Calu3 (cell line): ENCODE measurements around the gene BEX3. TPM values are rescaled to one million over a fixed set of nuclear protein-coding genes. Genes with fewer than 3 reads are reported as not detected.

Experiments
- BruUV-seq: library from RNA; stranded (reverse); fragments of 400-500 nt; replicated peaks from 2 replicates; lab custom pipeline; 2021; lab: Mats Ljungman, UMichigan
- CTCF ChIA-PET: fragments of 300-600 bp; sonication (Branson Sonifier 250); formaldehyde crosslinking; loops from one replicate; lab custom pipeline; 2022; ENCODE audit warnings: antibody characterized with exemption; lab: Charles Lee
- DNase-seq: peaks from one replicate; pipeline ENCODE4 v3.0.0; 2022
- H3K27ac Mint-ChIP-seq: one replicate; pipeline ENCODE4 v1.8.0; 2022; ENCODE audit warnings: mixed read lengths; ENCODE audit not compliant: unreplicated experiment
- H3K27me3 Mint-ChIP-seq: one replicate; pipeline ENCODE4 v1.8.0; 2022; ENCODE audit warnings: mixed read lengths; ENCODE audit not compliant: unreplicated experiment
- H3K36me3 Mint-ChIP-seq: one replicate; pipeline ENCODE4 v1.8.0; 2022; ENCODE audit warnings: mild to moderate bottlenecking, moderate library complexity, mixed read lengths; ENCODE audit not compliant: insufficient read depth, unreplicated experiment
- H3K4me1 Mint-ChIP-seq: one replicate; pipeline ENCODE4 v1.8.0; 2022; ENCODE audit warnings: mild to moderate bottlenecking, low read depth, mixed read lengths; ENCODE audit not compliant: unreplicated experiment
- H3K4me3 Mint-ChIP-seq: one replicate; pipeline ENCODE4 v1.8.0; 2022; ENCODE audit warnings: mild to moderate bottlenecking, low read depth, moderate library complexity, mixed read lengths; ENCODE audit not compliant: unreplicated experiment
- H3K9me3 Mint-ChIP-seq: one replicate; pipeline ENCODE4 v1.8.0; 2022; ENCODE audit warnings: low read depth, mixed read lengths; ENCODE audit not compliant: unreplicated experiment
- CTCF ChIP-seq: fragments of 200-600 bp; IDR thresholded peaks from one replicate; pipeline ENCODE4 v1.8.0; 2022; ENCODE audit warnings: antibody characterized with exemption; ENCODE audit not compliant: unreplicated experiment
- intact Hi-C: fragments of 100-400 bp; cut with micrococcal nuclease; formaldehyde crosslinking; loops from one replicate; pipeline ENCODE4 v1.10.0; 2022; ENCODE audit not compliant: unreplicated experiment
- total RNA-seq: library from RNA; stranded (reverse); gene quantifications from 2 replicates; pipeline ENCODE4 v1.2.3, GENCODE V29; 2022

Gene BEX3
- total RNA-seq, 1 experiment from 2014 or later, result 117 TPM

- no TSS peak for BruUV-seq
- H3K27ac Mint-ChIP-seq, result no peak overlapping the region
- H3K9me3 Mint-ChIP-seq, result no peaks in the 10 kb centered on the region
- intact Hi-C loops, result no loop called here
- H3K4me3 Mint-ChIP-seq, result no peak overlapping the region
- DNase-seq, result peak; percentile 16
- H3K36me3 Mint-ChIP-seq, result no peaks in the 10 kb centered on the region
- H3K27me3 Mint-ChIP-seq, result no peaks in the 10 kb centered on the region
- TF ChIP-seq CTCF, result no peak
- H3K4me1 Mint-ChIP-seq, result peaks cover 6% of the 10 kb centered on the region
- CTCF ChIA-PET, result no interaction called here
These were observed 22.1 kb downstream of the BEX3 start for GRCh38 chrX:103398421-103398864.

DNA sequence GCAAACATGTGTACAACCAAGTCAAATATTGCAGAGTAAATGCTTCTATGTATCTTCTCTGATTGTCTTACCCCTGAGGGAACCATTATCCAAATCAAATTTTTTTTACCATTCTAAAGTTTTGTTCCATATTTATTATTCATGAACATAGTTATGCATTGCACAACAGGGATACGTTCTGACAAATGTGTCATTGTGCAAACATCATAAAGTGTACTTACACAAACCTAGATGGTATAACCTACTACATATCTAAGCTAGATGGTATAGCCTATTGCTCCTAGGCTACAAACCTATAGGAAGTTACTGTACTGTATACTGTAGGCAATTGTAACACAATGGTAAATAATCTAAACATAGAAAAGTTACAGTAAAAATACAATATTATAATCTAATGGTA is 23.4 kb downstream of the BEX3 start:
- Mint-ChIP-seq H3K36me3 (peaks cover 6% of the 10 kb centered on the region), H3K27me3 (no peaks in the 10 kb centered on the region), H3K4me1 (peaks cover 12% of the 10 kb centered on the region), H3K4me3 (no peak overlapping the region), H3K9me3 (no peaks in the 10 kb centered on the region), H3K27ac (no peak overlapping the region)
- DNase-seq, result no peak
- CTCF ChIA-PET, result no interaction called here
- no TSS peak for BruUV-seq
- intact Hi-C loops, result no loop called here
- no peak for TF ChIP-seq CTCF

GRCh38 chrX:103400931-103401330 is 24.6 kb downstream of the BEX3 start:
- Mint-ChIP-seq H3K27me3 (no peaks in the 10 kb centered on the region), H3K4me3 (no peak overlapping the region), H3K36me3 (peaks cover 9% of the 10 kb centered on the region), H3K9me3 (no peaks in the 10 kb centered on the region), H3K4me1 (peaks cover 23% of the 10 kb centered on the region), H3K27ac (no peak overlapping the region)
- BruUV-seq, result no TSS peak
- intact Hi-C loops, result no loop called here
- TF ChIP-seq CTCF, result no peak
- CTCF ChIA-PET, result no interaction called here
- no peak for DNase-seq

DNA sequence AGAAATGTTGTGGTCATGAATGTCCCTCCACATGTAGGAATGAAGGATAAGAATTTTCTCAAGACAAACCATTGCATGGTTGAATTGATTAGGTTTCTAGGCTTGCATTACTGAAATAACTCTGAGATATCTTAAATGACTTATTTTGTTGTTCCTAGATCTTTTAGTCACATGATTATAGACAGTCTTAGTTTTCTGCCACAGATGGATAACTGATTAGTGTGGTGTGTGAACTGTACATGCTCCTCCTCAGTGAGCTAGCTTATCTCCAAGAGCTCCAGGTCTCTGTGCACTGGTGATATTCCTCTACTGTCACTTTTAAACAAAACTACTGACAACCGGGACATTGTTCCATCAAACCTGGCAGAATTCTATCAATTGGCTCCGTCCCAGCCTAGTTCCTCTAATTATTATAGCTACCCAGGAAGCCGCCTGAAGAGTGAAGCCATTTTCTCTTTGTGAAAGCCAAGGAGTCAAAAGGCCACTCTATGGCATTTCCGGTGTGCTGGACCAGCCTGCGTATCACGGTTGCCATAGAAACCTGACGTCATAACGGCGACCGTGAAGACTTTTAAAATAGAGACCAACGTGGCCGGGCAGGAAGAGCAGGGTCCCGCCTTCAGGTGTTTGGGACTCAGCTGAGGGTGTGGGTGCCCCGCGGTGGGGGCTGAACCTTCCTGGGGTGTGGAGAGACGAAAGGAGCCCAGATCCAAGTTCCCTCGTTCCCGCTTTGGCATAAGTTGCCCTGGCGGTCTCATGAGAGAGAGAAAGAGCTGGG is 28.1 kb downstream of the BEX3 start:
- Mint-ChIP-seq H3K9me3 (no peaks in the 10 kb centered on the region), H3K4me1 (peaks cover 17% of the 10 kb centered on the region), H3K4me3 (peak overlapping the region; percentile 90), H3K36me3 (peaks cover 9% of the 10 kb centered on the region), H3K27ac (peak overlapping the region; percentile 97), H3K27me3 (no peaks in the 10 kb centered on the region)
- CTCF ChIA-PET, result no interaction called here
- no TSS peak for BruUV-seq
- TF ChIP-seq CTCF, result no peak
- intact Hi-C loops, result no loop called here
- peak; percentile 71 for DNase-seq
